ENCODE measurements around the gene MAGI2. TPM values are rescaled to one million over a fixed set of nuclear protein-coding genes. Genes with fewer than 3 reads are reported as not detected.

The MAGI2 gene
- total RNA-seq: under 1 TPM; 0.08 to 0.13 TPM

DNA sequence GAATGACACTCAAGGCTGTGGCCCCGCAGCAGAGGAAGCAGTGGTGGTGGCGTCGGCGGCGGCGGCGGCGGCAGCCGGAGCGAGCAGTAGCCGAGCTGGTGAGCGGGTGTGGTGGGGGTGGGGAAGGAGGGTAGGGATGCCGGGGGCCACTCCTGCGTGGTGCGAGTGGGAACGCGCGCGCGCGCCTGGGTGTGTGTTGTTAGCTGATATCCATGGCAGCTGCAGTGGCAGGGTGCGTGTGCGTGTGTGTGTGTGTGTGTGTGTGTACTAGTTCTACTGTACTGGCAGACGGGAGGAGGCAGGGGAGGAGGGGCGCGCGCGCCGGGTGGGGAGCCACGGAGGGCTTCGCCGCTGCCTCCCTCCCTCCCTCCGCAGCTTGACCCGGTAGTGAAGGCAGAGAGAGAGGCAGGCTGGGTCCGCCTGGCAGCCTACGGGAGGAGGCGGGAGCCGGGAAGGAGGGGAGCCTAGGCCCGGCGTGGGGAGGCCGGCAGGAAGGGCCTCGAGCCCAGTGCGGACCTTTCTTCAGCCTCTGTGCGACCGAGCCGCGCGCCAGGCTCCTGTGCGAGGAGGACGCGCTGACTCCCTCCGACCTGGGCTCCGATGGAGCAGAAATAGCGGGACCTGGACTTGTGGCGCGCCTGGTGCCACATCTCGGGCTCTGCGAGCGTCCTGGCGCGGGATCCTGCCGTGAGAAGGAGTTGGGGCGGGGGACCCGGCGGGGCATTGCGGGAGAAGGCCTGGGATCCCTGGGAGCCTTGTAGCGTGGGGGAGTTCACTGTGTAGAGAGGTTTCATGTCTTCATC, at the start of gene MAGI2:
TSS of gene MAGI2 (minus strand) at position 110 of the 803 bp plus-strand sequence. CDS start 347 bp downstream, outside the sequence.
- CTCF ChIA-PET: no interaction called here
- POLR2A ChIA-PET: no interaction called here
- Mint-ChIP-seq H3K27me3 (peaks cover 35% of the 10 kb centered on the region), H3K36me3 (ENCODE audit: low read depth) (no peaks in the 10 kb centered on the region), H3K27ac (no peak within 1 kb of the TSS), H3K9me3 (no peaks in the 10 kb centered on the region), H3K4me1 (no peaks in the 10 kb centered on the region), H3K4me3 (no peak within 1 kb of the TSS)
- no peak for DNase-seq

DNA sequence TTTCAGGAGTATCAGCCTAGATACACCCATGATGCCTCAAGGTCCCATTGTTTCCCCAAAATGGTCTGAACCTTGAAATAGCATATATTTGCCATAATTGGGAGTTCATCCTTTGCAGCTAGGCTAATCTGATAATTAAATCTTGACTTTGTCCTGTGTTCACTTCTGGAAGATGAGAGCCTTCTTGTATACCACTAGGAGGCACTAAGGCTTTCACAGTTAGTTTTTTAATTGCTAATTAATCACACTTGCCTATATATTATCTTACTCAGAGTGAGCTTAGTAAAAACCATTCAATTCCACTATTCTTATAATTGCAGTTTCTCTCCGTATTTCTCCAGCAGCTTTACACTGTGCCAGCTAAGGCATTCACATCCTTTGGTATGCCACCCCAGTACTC, 48.7 kb upstream of the MAGI2 start:
- POLR2A ChIA-PET: no interaction called here
- no peaks in the 10 kb centered on the region for H3K4me1 Mint-ChIP-seq
- H3K36me3 Mint-ChIP-seq (ENCODE audit: low read depth): no peaks in the 10 kb centered on the region
- no peak overlapping the region for H3K4me3 Mint-ChIP-seq
- H3K27ac Mint-ChIP-seq: no peak overlapping the region
- CTCF ChIA-PET: no interaction called here
- no peaks in the 10 kb centered on the region for H3K27me3 Mint-ChIP-seq
- peaks cover 4% of the 10 kb centered on the region for H3K9me3 Mint-ChIP-seq
- no peak for DNase-seq

DNA sequence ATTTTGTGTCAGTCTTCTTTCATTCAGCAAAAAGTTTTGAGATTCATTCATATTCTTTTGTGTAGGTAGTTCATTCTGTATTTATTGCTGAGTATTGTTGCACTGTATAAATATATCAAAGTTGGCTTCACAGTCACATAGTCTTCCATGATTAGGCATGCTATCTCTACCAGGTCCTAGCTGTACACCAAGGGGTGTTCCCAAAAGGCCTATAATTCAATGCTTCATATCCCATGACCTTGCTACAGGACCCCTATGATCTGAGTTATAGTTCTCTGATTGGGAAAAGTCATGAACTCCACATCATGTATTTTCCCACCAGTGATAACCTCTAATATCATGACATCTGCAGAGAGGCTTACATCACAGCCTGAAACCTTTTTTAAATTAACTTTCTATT, 47.3 kb upstream of the MAGI2 start:
- no peaks in the 10 kb centered on the region for H3K4me1 Mint-ChIP-seq
- H3K27ac Mint-ChIP-seq: no peak overlapping the region
- no peak for DNase-seq
- H3K4me3 Mint-ChIP-seq: no peak overlapping the region
- CTCF ChIA-PET: no interaction called here
- H3K36me3 Mint-ChIP-seq (ENCODE audit: low read depth): no peaks in the 10 kb centered on the region
- no peaks in the 10 kb centered on the region for H3K27me3 Mint-ChIP-seq
- POLR2A ChIA-PET: no interaction called here
- H3K9me3 Mint-ChIP-seq: peaks cover 7% of the 10 kb centered on the region

DNA sequence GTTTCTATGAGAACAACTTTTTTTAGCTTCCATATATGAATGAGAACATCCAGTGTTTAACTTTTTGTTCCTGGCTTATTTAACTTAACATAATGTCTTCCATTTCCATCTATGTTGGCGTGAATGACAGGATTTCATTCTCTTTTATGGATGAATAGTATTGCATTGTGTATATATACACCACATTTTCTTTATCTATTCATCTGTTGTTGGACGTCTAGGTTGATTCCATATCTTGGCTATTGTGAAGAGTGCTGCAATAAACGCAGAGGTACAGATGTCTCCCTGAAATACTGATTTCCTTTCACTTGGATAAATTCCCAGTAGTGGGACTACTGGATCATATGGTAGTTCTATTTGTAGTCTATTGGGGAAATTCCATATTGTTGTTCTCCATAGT, 44.3 kb upstream of the MAGI2 start:
- DNase-seq: no peak

DNA sequence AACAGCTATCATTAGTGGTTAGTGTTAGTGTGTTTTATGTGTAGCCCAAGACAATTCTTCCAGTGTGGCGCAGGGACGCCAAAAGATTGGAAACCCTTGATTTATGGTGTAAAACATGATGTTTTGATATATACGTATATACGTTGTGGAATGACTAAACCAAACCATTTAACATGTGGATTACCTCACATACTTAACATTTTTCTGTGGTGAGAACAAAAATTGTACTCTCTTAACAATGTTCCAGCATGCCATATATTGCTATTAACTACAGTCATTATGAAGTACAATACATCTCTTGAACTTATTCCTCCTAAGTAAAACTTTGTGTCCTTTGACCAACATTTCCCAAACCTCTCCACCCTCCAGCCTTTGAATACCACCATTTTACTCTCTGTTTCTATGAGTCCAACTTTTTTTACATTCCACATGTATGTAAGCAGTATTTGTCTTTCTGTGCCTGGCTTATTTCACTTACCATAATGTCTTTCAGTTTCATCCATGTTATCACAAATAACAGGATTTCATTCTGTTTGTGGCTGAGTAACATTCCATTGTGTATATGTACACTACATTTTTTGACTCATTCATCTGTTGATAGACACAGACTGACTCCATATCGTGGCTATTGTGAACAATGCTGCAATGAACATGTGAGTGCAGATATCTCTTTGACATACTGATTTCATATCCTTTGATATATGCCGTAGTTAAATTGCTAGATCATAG, 42.2 kb upstream of the MAGI2 start:
- POLR2A ChIA-PET: no interaction called here
- Mint-ChIP-seq H3K27me3 (no peaks in the 10 kb centered on the region), H3K4me1 (no peaks in the 10 kb centered on the region), H3K36me3 (ENCODE audit: low read depth) (no peaks in the 10 kb centered on the region), H3K27ac (no peak overlapping the region), H3K4me3 (no peak overlapping the region), H3K9me3 (peaks cover 8% of the 10 kb centered on the region)
- CTCF ChIA-PET: no interaction called here
- DNase-seq: no peak

More for the DNA sequence above, 44.3 kb upstream of the MAGI2 start:
- Mint-ChIP-seq H3K9me3 (peaks cover 3% of the 10 kb centered on the region), H3K4me1 (no peaks in the 10 kb centered on the region), H3K27ac (no peak overlapping the region), H3K36me3 (ENCODE audit: low read depth) (no peaks in the 10 kb centered on the region), H3K27me3 (no peaks in the 10 kb centered on the region), H3K4me3 (no peak overlapping the region)
- ChIA-PET POLR2A (no interaction called here), CTCF (no interaction called here)

DNA sequence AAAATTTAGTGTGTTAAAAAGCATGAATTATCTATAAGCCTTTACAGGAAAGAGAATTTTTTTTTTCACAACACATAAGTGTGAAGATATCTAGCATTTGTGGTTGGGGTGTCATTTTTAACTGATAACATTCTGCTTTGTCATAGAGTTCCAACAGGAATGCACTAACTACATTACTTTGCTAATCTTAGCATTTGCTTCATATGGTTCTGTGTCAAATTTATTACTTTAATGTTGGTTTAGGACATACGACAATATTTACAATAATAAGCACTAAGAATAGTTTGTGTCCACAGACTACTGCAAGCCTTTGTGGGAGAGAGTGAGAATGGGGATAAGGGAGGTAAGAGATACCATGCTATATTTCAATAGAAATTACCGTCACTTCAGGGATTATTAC, 40.6 kb upstream of the MAGI2 start:
- Mint-ChIP-seq H3K36me3 (ENCODE audit: low read depth) (no peaks in the 10 kb centered on the region), H3K4me3 (no peak overlapping the region), H3K4me1 (no peaks in the 10 kb centered on the region), H3K27ac (no peak overlapping the region), H3K27me3 (no peaks in the 10 kb centered on the region), H3K9me3 (peaks cover 8% of the 10 kb centered on the region)
- ChIA-PET CTCF (no interaction called here), POLR2A (no interaction called here)
- DNase-seq: no peak

DNA sequence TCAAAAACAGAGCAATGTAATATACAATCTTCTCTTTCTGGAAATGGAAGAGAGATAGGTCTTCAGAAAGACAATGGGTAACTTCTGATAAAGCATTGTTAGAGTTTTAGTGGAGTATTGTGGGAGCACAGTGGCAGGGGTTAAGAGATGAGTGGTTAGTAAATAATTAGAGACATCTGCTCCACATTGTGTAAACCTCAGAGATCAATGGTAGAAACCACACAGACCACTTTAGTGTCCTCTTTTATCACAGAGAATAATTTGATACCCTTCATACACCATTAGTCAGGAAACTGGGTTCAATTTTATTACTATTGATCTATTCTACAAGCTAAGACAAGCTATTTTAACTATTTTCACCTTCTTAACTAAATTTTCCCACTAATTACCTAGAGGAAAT, 35.9 kb upstream of the MAGI2 start:
- Mint-ChIP-seq H3K27ac (no peak overlapping the region), H3K9me3 (peaks cover 7% of the 10 kb centered on the region), H3K4me1 (no peaks in the 10 kb centered on the region), H3K4me3 (no peak overlapping the region), H3K36me3 (ENCODE audit: low read depth) (no peaks in the 10 kb centered on the region), H3K27me3 (no peaks in the 10 kb centered on the region)
- ChIA-PET CTCF (no interaction called here), POLR2A (no interaction called here)
- no peak for DNase-seq

DNA sequence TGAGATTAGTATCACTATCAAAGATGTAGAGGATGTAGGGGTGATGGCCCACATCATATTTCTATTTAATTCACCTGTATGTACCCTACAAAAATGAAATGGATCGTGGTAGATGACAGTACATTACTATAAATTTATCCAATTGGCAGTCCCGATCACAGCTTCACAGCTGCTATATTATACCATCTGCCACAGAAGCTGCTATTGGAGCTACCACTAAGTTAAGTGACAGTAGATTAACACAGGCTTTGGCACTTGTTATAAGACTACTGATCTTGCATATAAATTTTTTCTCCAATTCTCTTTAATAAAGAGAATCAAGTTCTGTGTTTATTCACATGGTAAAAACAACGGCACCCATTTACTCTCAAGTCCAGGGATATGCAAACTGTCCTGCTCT, 24.9 kb upstream of the MAGI2 start:
- H3K4me1 Mint-ChIP-seq: no peaks in the 10 kb centered on the region
- CTCF ChIA-PET: no interaction called here

DNA sequence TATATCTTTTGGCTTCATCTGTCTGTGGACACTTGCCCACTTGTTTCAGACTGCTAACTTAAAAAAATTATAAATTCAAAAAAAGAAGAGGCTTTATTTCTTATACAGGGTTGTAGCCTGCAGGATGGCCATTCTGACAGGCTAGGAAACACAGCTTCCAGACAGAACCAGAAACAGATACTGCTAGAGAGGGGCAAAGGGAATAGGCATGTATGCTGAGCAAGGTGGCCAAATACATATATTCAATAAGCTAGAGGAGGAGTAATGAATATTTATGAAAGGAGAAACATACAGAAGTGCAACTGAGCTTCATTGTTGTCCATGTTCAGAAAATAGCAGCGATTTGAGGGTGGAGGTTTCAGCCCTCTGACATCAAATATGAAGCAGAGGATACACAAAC, 22.0 kb upstream of the MAGI2 start:
- ChIA-PET POLR2A (no interaction called here), CTCF (no interaction called here)
- H3K36me3 Mint-ChIP-seq (ENCODE audit: low read depth): no peaks in the 10 kb centered on the region
- H3K9me3 Mint-ChIP-seq: no peaks in the 10 kb centered on the region
- DNase-seq: no peak
- H3K27me3 Mint-ChIP-seq: no peaks in the 10 kb centered on the region
- no peaks in the 10 kb centered on the region for H3K4me1 Mint-ChIP-seq
- H3K27ac Mint-ChIP-seq: no peak overlapping the region
- H3K4me3 Mint-ChIP-seq: no peak overlapping the region

More for the DNA sequence above, 24.9 kb upstream of the MAGI2 start:
- H3K36me3 Mint-ChIP-seq (ENCODE audit: low read depth): no peaks in the 10 kb centered on the region
- no peak for DNase-seq
- no peaks in the 10 kb centered on the region for H3K9me3 Mint-ChIP-seq
- H3K4me3 Mint-ChIP-seq: no peak overlapping the region
- POLR2A ChIA-PET: no interaction called here
- H3K27me3 Mint-ChIP-seq: no peaks in the 10 kb centered on the region
- no peak overlapping the region for H3K27ac Mint-ChIP-seq

DNA sequence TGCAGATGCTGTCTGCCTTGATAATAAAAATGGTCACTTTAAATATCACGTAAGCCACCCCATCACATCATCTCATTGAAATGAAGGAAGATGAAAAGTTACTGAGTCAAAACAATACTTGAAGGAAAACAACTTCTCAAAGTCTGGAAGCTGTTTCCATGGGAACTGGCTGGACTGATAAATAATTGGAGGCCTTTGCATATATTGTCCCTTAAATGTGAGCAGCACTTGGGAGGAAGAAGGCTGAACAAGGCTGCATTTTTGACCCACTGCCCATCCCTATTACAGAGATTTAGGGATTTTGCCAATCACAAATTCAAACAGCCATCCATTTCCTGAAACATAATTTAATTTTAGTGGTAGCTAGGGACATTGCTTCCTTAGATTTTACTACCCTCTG, 18.2 kb upstream of the MAGI2 start:
- Mint-ChIP-seq H3K36me3 (ENCODE audit: low read depth) (no peaks in the 10 kb centered on the region), H3K4me3 (no peak overlapping the region), H3K9me3 (peaks cover 2% of the 10 kb centered on the region), H3K4me1 (no peaks in the 10 kb centered on the region), H3K27me3 (no peaks in the 10 kb centered on the region), H3K27ac (no peak overlapping the region)
- POLR2A ChIA-PET: no interaction called here
- no peak for DNase-seq
- CTCF ChIA-PET: no interaction called here

DNA sequence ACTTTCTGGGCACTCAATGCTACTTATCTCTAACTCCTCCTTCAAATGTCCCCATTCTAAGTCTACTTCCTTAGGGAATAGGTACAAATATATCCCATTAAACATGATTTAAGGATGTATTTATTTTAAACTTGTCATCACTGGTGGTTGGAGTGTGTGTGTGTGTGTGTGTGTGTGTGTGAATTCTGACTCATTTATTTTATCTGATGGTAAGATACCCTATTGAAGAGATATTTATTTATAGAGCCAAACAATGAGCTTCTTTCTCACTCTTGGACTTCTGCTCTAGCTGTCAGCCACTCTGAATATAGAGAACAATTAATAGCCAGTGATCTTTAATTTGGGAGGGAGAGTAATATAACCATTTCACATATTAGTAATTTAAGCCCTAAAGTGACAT, 17.8 kb upstream of the MAGI2 start:
- H3K9me3 Mint-ChIP-seq: peaks cover 2% of the 10 kb centered on the region
- CTCF ChIA-PET: no interaction called here
- no peaks in the 10 kb centered on the region for H3K4me1 Mint-ChIP-seq
- H3K27ac Mint-ChIP-seq: no peak overlapping the region
- no peak for DNase-seq
- H3K36me3 Mint-ChIP-seq (ENCODE audit: low read depth): no peaks in the 10 kb centered on the region
- POLR2A ChIA-PET: no interaction called here
- H3K4me3 Mint-ChIP-seq: no peak overlapping the region
- no peaks in the 10 kb centered on the region for H3K27me3 Mint-ChIP-seq

DNA sequence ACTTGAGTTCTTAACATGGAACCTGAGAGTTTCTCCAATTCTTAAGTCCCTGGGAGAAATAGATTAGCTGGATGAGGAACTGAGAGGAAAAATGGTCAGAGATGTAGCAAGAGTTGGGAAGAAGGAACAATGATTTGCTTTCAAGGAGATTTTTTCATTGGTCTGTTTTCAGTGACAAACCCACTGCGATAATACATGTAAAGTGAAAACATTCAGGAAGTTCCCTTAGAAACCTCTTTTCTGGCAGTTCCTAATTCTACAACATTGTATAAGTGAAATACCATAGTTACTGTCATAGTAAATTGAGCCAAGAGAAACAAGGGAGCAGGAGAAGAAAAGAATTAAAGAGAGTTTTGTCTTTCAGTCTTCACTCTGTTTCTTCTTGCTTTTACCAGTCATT, 12.1 kb upstream of the MAGI2 start:
- DNase-seq: no peak
- Mint-ChIP-seq H3K4me1 (no peaks in the 10 kb centered on the region), H3K27me3 (no peaks in the 10 kb centered on the region), H3K9me3 (peaks cover 2% of the 10 kb centered on the region), H3K36me3 (ENCODE audit: low read depth) (no peaks in the 10 kb centered on the region), H3K27ac (no peak overlapping the region), H3K4me3 (no peak overlapping the region)
- CTCF ChIA-PET: no interaction called here
- POLR2A ChIA-PET: no interaction called here

DNA sequence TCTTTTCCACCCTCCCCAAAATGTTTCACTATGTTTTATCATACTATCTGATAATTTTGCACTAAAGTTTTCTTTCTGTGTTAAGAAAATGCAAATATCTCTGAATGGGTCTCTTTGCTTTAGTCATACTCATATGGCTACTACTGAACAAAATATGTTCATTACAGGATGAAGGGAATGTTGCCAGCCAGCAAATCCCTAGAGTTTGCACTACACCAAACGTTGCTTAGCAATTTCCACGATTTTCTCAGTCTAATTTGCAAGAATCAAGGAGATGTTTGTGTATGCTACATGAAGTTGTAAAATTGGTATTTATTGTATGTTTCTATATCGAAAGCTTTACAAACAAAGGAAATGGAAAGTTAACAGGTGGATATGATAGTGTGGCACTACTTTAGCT, 10.6 kb upstream of the MAGI2 start:
- no peak overlapping the region for H3K4me3 Mint-ChIP-seq
- POLR2A ChIA-PET: no interaction called here

DNA sequence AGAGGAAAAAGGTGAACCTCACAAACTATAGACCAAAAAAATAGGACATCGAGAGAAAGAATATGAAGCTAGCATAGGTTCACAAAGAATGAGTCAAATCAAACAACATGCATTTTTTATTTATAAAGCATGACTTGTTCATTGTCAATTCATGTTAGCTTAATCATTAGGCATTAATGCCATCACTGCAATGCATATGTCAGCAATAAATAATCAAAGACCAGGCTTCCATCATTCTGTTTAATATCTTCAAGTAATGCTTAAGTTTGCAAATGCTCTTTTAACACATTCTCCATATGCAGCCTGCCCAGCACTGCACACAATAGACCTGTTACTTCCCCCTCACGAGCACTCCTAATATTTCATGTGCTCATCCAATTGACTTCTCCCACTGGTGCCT, 8.9 kb upstream of the MAGI2 start:
- no peaks in the 10 kb centered on the region for H3K36me3 Mint-ChIP-seq (ENCODE audit: low read depth)
- no peaks in the 10 kb centered on the region for H3K4me1 Mint-ChIP-seq
- no peak for DNase-seq
- no peak overlapping the region for H3K4me3 Mint-ChIP-seq
- no peak overlapping the region for H3K27ac Mint-ChIP-seq
- no peaks in the 10 kb centered on the region for H3K9me3 Mint-ChIP-seq
- POLR2A ChIA-PET: no interaction called here
- H3K27me3 Mint-ChIP-seq: no peaks in the 10 kb centered on the region
- CTCF ChIA-PET: no interaction called here

More for the DNA sequence above, 10.6 kb upstream of the MAGI2 start:
- H3K4me1 Mint-ChIP-seq: no peaks in the 10 kb centered on the region
- H3K36me3 Mint-ChIP-seq (ENCODE audit: low read depth): no peaks in the 10 kb centered on the region
- CTCF ChIA-PET: no interaction called here
- peaks cover 2% of the 10 kb centered on the region for H3K9me3 Mint-ChIP-seq
- DNase-seq: no peak
- no peak overlapping the region for H3K27ac Mint-ChIP-seq
- H3K27me3 Mint-ChIP-seq: no peaks in the 10 kb centered on the region

Data from activated CD4-positive, alpha-beta memory T cell treated with anti-CD3 and anti-CD28 coated beads, Interleukin-2, amount 10 ng/mL, durations not matched to agents 7 days and 5 days (primary cell).